Neural progenitor cell (in vitro differentiated cells): ENCODE data around the gene FASN.

Experiments
- CTCF ChIP-seq: fragments of 200-600 bp; sonication (generic); IDR thresholded peaks from 2 replicates; pipeline ENCODE4 v1.5.1; 2017; ENCODE audit warnings: antibody characterized with exemption, mild to moderate bottlenecking
- EZH2 ChIP-seq: fragments of 200-600 bp; sonication (generic); IDR thresholded peaks from 2 replicates; pipeline ENCODE4 v1.6.1; 2017; ENCODE audit warnings: antibody characterized with exemption, mild to moderate bottlenecking, moderate library complexity
- EZH2phosphoT487 ChIP-seq: fragments of 200-600 bp; sonication (generic); IDR thresholded peaks from 2 replicates; pipeline ENCODE4 v1.6.1; 2017; ENCODE audit warnings: antibody characterized with exemption

- TF ChIP-seq EZH2phosphoT487 (no peak), EZH2 (no peak), CTCF (no peak)
Measured at GRCh38 chr17:82128287-82128686, 30.3 kb upstream of the FASN start.
